Tibial nerve (tissue), 4 donors: Measurements from ENCODE around the gene RAB11A. TPM values are rescaled to one million over a fixed set of nuclear protein-coding genes. Genes with fewer than 3 reads are reported as not detected.

Experiments
- DNase-seq, 2 donors: peaks; one replicate each; pipeline ENCODE4 v3.0.0-alpha.2; 2019; ENCODE audit warnings: low spot score in 2 of 2
- H3K27ac ChIP-seq, 4 donors: fragments of 200-600 bp; sonication (generic) in 3 of 4; one replicate each; pipeline ENCODE4 v1.5.1; 2017 to 2019; ENCODE audit warnings: mild to moderate bottlenecking in 1 of 4
- H3K27me3 ChIP-seq, 2 donors: fragments of 200-600 bp; sonication (generic) in 1 of 2; one replicate each; pipeline versions ENCODE4 v1.5.1 to v1.6.0; 2017 to 2019
- H3K36me3 ChIP-seq, 3 donors: fragments of 200-600 bp; sonication (generic); one replicate each; pipeline ENCODE4 v1.5.1; 2018 to 2019
- H3K4me1 ChIP-seq, 4 donors: fragments of 200-600 bp; sonication (generic) in 3 of 4; one replicate each; pipeline ENCODE4 v1.5.1; 2017 to 2019
- H3K4me3 ChIP-seq, 4 donors: fragments of 200-600 bp; sonication (generic) in 3 of 4; one replicate each; pipeline ENCODE4 v1.5.1; 2017 to 2019; ENCODE audit warnings: mild to moderate bottlenecking in 1 of 4, moderate library complexity in 1 of 4
- H3K9me3 ChIP-seq, 4 donors: fragments of 200-600 bp; sonication (generic) in 3 of 4; one replicate each; pipeline ENCODE4 v1.5.1; 2017 to 2019
- EP300 ChIP-seq, 2 donors: sonication (generic); formaldehyde crosslinking; IDR thresholded peaks; one replicate each; pipeline ENCODE4 v1.6.1; 2017; ENCODE audit warnings: antibody characterized with exemption in 2 of 2, mild to moderate bottlenecking in 1 of 2
- POLR2A ChIP-seq, 2 donors: fragments of 450-650 bp; IDR thresholded peaks; one replicate each; pipeline ENCODE4 v1.6.1; 2017; ENCODE audit warnings: antibody characterized with exemption in 2 of 2, mild to moderate bottlenecking in 2 of 2, moderate library complexity in 2 of 2
- WGBS, 2 donors: methylation state at CpG; one replicate each; pipeline ENCODE4 v1.1.5; 2018; 5-methylcytosine and 5-hydroxymethylcytosine counted together
- total RNA-seq, 4 donors: library from RNA; depleted of rRNA; stranded (reverse); fragments of >200 nt; gene quantifications; one replicate each; pipeline ENCODE4 v1.1.0, GENCODE V29; 2016
- TF ChIP-seq, protein P1 (sequence below), 5 experiments: fragments of 200-600 bp in 3 of 5; fragments of 450-650 bp in 2 of 5; sonication (generic) in 3 of 5; IDR thresholded peaks; one replicate each; pipeline ENCODE4 v1.5.1; 2016 to 2019; ENCODE audit warnings: antibody characterized with exemption in 5 of 5, mild to moderate bottlenecking in 3 of 5, moderate library complexity in 2 of 5

RAB11A gene
- total RNA-seq, 4 donors from 2014 or later: 69.9 to 140 (median 84.3) TPM

GRCh38 chr15:65832549-65833364, 36.5 kb upstream of the RAB11A start:
- peak overlapping the region; percentile 48 to 87 (median 75) for H3K27ac ChIP-seq
- peaks cover 0 to 45% (median 21%) of the 10 kb centered on the region in 4 donors for H3K4me1 ChIP-seq
- DNase-seq: peak; percentile 85 to 95
- H3K27me3 ChIP-seq: no peaks in the 10 kb centered on the region
- TF ChIP-seq POLR2A (IDR thresholded peaks at IDR 0.05) (no peak), EP300 (IDR thresholded peaks at IDR 0.05) (peak; percentile 50 to 81)
- TF ChIP-seq, protein P1, sequence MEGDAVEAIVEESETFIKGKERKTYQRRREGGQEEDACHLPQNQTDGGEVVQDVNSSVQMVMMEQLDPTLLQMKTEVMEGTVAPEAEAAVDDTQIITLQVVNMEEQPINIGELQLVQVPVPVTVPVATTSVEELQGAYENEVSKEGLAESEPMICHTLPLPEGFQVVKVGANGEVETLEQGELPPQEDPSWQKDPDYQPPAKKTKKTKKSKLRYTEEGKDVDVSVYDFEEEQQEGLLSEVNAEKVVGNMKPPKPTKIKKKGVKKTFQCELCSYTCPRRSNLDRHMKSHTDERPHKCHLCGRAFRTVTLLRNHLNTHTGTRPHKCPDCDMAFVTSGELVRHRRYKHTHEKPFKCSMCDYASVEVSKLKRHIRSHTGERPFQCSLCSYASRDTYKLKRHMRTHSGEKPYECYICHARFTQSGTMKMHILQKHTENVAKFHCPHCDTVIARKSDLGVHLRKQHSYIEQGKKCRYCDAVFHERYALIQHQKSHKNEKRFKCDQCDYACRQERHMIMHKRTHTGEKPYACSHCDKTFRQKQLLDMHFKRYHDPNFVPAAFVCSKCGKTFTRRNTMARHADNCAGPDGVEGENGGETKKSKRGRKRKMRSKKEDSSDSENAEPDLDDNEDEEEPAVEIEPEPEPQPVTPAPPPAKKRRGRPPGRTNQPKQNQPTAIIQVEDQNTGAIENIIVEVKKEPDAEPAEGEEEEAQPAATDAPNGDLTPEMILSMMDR (IDR thresholded peaks at IDR 0.05): no peak
- H3K4me3 ChIP-seq: peak overlapping the region in 2 of 4 donors; percentile 13 to 38
- WGBS, 2 donors: 17 to 34% methylated on average over 8 of the region's 8 CpGs
- H3K9me3 ChIP-seq: no peaks in the 10 kb centered on the region
- no peaks in the 10 kb centered on the region for H3K36me3 ChIP-seq

- peaks cover 0 to 45% (median 21%) of the 10 kb centered on the region in 4 donors for H3K4me1 ChIP-seq
- H3K36me3 ChIP-seq: no peaks in the 10 kb centered on the region
- H3K27me3 ChIP-seq: no peaks in the 10 kb centered on the region
- H3K4me3 ChIP-seq: no peak overlapping the region
- DNase-seq: no peak
- 47 to 59% methylated on average over 4 of the region's 4 CpGs for WGBS, 2 donors
- H3K27ac ChIP-seq: peak overlapping the region; percentile 48 to 87 (median 75)
- no peak for TF ChIP-seq EP300 (IDR thresholded peaks at IDR 0.05)
- TF ChIP-seq, protein P1 (IDR thresholded peaks at IDR 0.05): no peak
- no peak for TF ChIP-seq POLR2A (IDR thresholded peaks at IDR 0.05)
- no peaks in the 10 kb centered on the region for H3K9me3 ChIP-seq
Observed at GRCh38 chr15:65833501-65834205, 35.6 kb upstream of the RAB11A start.

DNA sequence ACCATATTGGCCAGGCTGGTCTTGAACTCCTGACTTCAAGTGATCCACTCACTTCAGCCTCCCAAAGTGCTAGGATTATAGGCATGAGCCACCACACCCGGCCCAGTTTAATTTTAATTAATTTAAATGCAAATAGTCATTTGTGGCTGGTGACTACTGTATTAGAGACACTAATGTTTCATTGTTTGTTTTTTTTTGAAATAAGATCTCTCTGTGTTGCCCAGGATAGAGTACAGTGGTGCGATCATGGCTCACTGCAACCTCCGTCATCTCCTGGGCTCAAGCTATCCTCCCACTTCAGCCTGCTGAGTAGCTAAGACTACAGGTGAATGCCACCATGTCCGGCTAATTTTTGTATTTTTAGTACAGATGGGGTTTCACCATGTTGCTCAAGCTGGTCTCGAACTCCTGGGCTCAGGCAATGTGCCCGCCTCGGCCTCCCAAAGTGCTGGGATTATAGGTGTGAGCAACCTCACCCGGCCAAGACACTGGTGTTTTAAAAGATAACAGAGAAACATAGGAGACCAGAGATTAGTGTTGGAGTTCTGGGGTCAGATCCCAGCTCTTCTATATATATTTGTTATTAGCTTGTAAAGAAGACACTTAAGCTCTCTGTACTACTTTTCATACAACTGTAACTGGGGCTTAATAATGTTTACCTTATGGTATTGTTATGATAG, 34.5 kb upstream of the RAB11A start:
- H3K27ac ChIP-seq: peak overlapping the region in 1 of 4 donors; percentile 87
- no peaks in the 10 kb centered on the region for H3K9me3 ChIP-seq
- H3K36me3 ChIP-seq: no peaks in the 10 kb centered on the region
- DNase-seq: no peak
- H3K27me3 ChIP-seq: no peaks in the 10 kb centered on the region
- no peak for TF ChIP-seq POLR2A (IDR thresholded peaks at IDR 0.05)
- no peak for TF ChIP-seq EP300 (IDR thresholded peaks at IDR 0.05)
- TF ChIP-seq, protein P1 (IDR thresholded peaks at IDR 0.05): no peak
- peaks cover 0 to 45% (median 21%) of the 10 kb centered on the region in 4 donors for H3K4me1 ChIP-seq
- 91 to 92% methylated on average over 8 of the region's 8 CpGs for WGBS, 2 donors
- no peak overlapping the region for H3K4me3 ChIP-seq

DNA sequence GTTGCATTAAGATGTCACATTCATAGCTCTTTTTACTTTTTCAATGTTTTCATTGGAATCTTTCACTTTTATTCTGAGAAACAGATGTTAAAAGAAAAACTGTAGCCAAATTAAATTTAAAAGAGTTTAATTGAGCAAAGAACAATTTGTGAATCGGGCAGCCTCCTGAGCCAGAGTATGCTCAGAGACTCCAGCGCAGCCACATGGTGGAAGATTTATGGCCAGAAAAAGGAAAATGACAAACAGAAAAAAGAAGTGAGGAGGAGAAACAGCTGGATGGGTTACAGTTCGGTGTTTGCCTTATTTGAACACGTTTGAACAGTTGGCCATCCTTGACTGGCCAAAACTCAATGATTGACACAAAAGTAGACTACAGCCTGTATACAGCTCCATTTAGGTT, 33.8 kb upstream of the RAB11A start:
- no peak overlapping the region for H3K4me3 ChIP-seq
- no peak overlapping the region for H3K27ac ChIP-seq
- peaks cover 0 to 45% (median 21%) of the 10 kb centered on the region in 4 donors for H3K4me1 ChIP-seq
- DNase-seq: no peak
- H3K9me3 ChIP-seq: no peaks in the 10 kb centered on the region
- TF ChIP-seq, protein P1 (IDR thresholded peaks at IDR 0.05): no peak
- no peak for TF ChIP-seq EP300 (IDR thresholded peaks at IDR 0.05)
- TF ChIP-seq POLR2A (IDR thresholded peaks at IDR 0.05): no peak
- WGBS, 2 donors: 55 to 64% methylated on average over 4 of the region's 4 CpGs
- no peaks in the 10 kb centered on the region for H3K27me3 ChIP-seq
- H3K36me3 ChIP-seq: no peaks in the 10 kb centered on the region
